IMR-90 (cell line): ENCODE measurements around the gene RBBP8. TPM values are rescaled to one million over a fixed set of nuclear protein-coding genes. Genes with fewer than 3 reads are reported as not detected.
A peak's percentile ranks its signal among the peaks of the same experiment; 100 is the strongest.

ENCODE experiments used
- ATAC-seq: fragments of 200-7000 bp; cut with Tn5 transposase; 2 replicates; pipeline ENCODE4 v1.9.1; 2020; ENCODE audit warnings: low read depth, mild to moderate bottlenecking, moderate library complexity
- BruUV-seq: library from RNA; stranded (reverse); fragments of 400-500 nt; replicated peaks from 2 replicates; lab custom pipeline; 2021; lab: Mats Ljungman, UMichigan
- CTCF ChIA-PET: fragments of 300-600 bp; formaldehyde crosslinking; extraction: SDS; loops from one replicate; lab custom pipeline; 2021; ENCODE audit warnings: antibody characterized with exemption; lab: Yijun Ruan, JAX
- POLR2A ChIA-PET: fragments of 300-600 bp; sonication (Branson Sonifier 250); formaldehyde crosslinking; loops from one replicate; lab custom pipeline; 2022; ENCODE audit warnings: antibody characterized with exemption; ENCODE audit not compliant: unreplicated experiment; lab: Charles Lee
- DNase-seq: peaks from one replicate; pipeline ENCODE4 v3.0.0; 2013
- H2AFZ ChIP-seq: replicated peaks from 2 replicates; pipeline ENCODE3; 2013; ENCODE audit warnings: low read length, mild to moderate bottlenecking; ENCODE audit not compliant: poor library complexity
- H2AK5ac ChIP-seq: 2 replicates; pipeline ENCODE4 v1.6.1; 2013; ENCODE audit warnings: low read depth, low read length, inconsistent platforms
- H2AK9ac ChIP-seq: replicated peaks from 2 replicates; pipeline ENCODE3; 2013; ENCODE audit warnings: mild to moderate bottlenecking, low read depth, low read length, moderate library complexity; ENCODE audit not compliant: poor library complexity
- H2BK120ac ChIP-seq: 2 replicates; pipeline ENCODE4 v1.6.1; 2013; ENCODE audit warnings: low read depth, low read length, inconsistent platforms
- H2BK15ac ChIP-seq: 3 replicates; pipeline ENCODE4 v1.6.1; 2013; ENCODE audit warnings: low read depth, low read length, inconsistent platforms
- H2BK20ac ChIP-seq: 2 replicates; pipeline ENCODE4 v1.6.1; 2013; ENCODE audit warnings: low read depth, mild to moderate bottlenecking, inconsistent platforms, low read length, moderate library complexity
- H2BK5ac ChIP-seq: 2 replicates; pipeline ENCODE4 v1.6.1; 2013; ENCODE audit warnings: mild to moderate bottlenecking, low read depth, low read length, inconsistent platforms; ENCODE audit not compliant: poor library complexity, severe bottlenecking
- H3K14ac ChIP-seq: replicated peaks from 2 replicates; pipeline ENCODE4 v1.6.1; 2013; ENCODE audit warnings: low read depth, low read length, inconsistent platforms
- H3K18ac ChIP-seq: 2 replicates; pipeline ENCODE4 v1.6.1; 2013; ENCODE audit warnings: low read depth, low read length, control low read depth
- H3K23ac ChIP-seq: 2 replicates; pipeline ENCODE4 v1.6.1; 2013; ENCODE audit warnings: low read depth, low read length, inconsistent platforms
- H3K27ac ChIP-seq: 2 replicates; pipeline ENCODE4 v1.5.1; 2013; ENCODE audit warnings: mild to moderate bottlenecking, control low read depth, low read length; ENCODE audit not compliant: insufficient read depth
- H3K27me3 ChIP-seq: 2 replicates; pipeline ENCODE4 v1.6.1; 2013; ENCODE audit warnings: low read length; ENCODE audit not compliant: control insufficient read depth, insufficient read depth
- H3K36me3 ChIP-seq: 2 replicates; pipeline ENCODE4 v1.6.1; 2013; ENCODE audit warnings: low read length, mixed read lengths; ENCODE audit not compliant: control insufficient read depth, insufficient read depth
- H3K4ac ChIP-seq: 2 replicates; pipeline ENCODE4 v1.6.1; 2013; ENCODE audit warnings: low read depth, low read length, inconsistent platforms
- H3K4me1 ChIP-seq: 2 replicates; pipeline ENCODE4 v1.6.1; 2013; ENCODE audit warnings: low read length, mixed read lengths; ENCODE audit not compliant: control insufficient read depth, insufficient read depth
- H3K4me2 ChIP-seq: 2 replicates; pipeline ENCODE4 v1.6.1; 2013; ENCODE audit warnings: low read depth, mild to moderate bottlenecking, control low read depth, low read length, moderate library complexity
- H3K4me3 ChIP-seq: 2 replicates; pipeline ENCODE4 v1.5.1; 2013; ENCODE audit warnings: low read depth, mild to moderate bottlenecking, control low read depth, low read length, moderate library complexity; ENCODE audit not compliant: insufficient read depth
- H3K56ac ChIP-seq: 2 replicates; pipeline ENCODE4 v1.6.1; 2013; ENCODE audit warnings: low read length, inconsistent platforms; ENCODE audit not compliant: insufficient read depth; ENCODE audit errors: extremely low read depth
- H3K79me1 ChIP-seq, 2 experiments: 2 replicates each; pipeline ENCODE4 v1.6.1; 2013; ENCODE audit warnings: low read length in 2 of 2, inconsistent platforms in 1 of 2, low read depth in 1 of 2
- H3K9ac ChIP-seq: 2 replicates; pipeline ENCODE4 v1.6.1; 2013; ENCODE audit warnings: low read depth, low read length, control low read depth
- H3K9me1 ChIP-seq: 2 replicates; pipeline ENCODE4 v1.6.1; 2013; ENCODE audit warnings: low read length, inconsistent platforms; ENCODE audit not compliant: insufficient read depth
- H3K9me3 ChIP-seq: 2 replicates; pipeline ENCODE4 v1.6.1; 2013; ENCODE audit warnings: low read length; ENCODE audit not compliant: control insufficient read depth, insufficient read depth
- H4K20me1 ChIP-seq: 2 replicates; pipeline ENCODE4 v1.6.1; 2013; ENCODE audit warnings: low read length, inconsistent platforms; ENCODE audit not compliant: insufficient read depth
- H4K5ac ChIP-seq: 2 replicates; pipeline ENCODE4 v1.6.1; 2013; ENCODE audit warnings: mild to moderate bottlenecking, low read depth, low read length, control low read depth
- H4K8ac ChIP-seq, 2 experiments: 2 replicates each; pipeline ENCODE4 v1.6.1; 2013; ENCODE audit warnings: low read depth in 2 of 2, low read length in 2 of 2, control low read depth in 1 of 2, inconsistent platforms in 1 of 2
- H4K91ac ChIP-seq: 2 replicates; pipeline ENCODE4 v1.6.1; 2013; ENCODE audit warnings: low read depth, low read length, inconsistent platforms; ENCODE audit not compliant: insufficient read depth
- CEBPB ChIP-seq: IDR thresholded peaks from 2 replicates; pipeline ENCODE4 v1.6.1; 2012; ENCODE audit warnings: low read depth, low read length, improper control_type of control experiment
- FOS ChIP-seq: fragments of 150-350 bp; IDR thresholded peaks from 2 replicates; pipeline ENCODE4 v1.6.1; 2016; ENCODE audit warnings: low read depth, low read length
- WGBS, 2 experiments: methylation state at CpG; one replicate each; pipeline versions ENCODE4 v1.1.5 to v1.1.7; 2013; ENCODE audit warnings: missing lambda C conversion rate in 2 of 2; ENCODE audit not compliant: insufficient read length in 1 of 2; ENCODE audit errors: extremely low coverage in 2 of 2; 5-methylcytosine and 5-hydroxymethylcytosine counted together
- dilution Hi-C: fragments of 300-500 bp; cut with HindIII; formaldehyde crosslinking; loops from one replicate; pipeline ENCODE4 v1.14.3; 2018; ENCODE audit warnings: low sequenced_read_pairs; ENCODE audit not compliant: unreplicated experiment
- in situ Hi-C: fragments of 300-500 bp; cut with MboI; formaldehyde crosslinking; loops from 3 replicates; pipeline ENCODE4 v1.14.3; 2019; ENCODE audit warnings: low sequenced_read_pairs, inconsistent platforms, mixed read lengths
- intact Hi-C: fragments of 100-400 bp; cut with micrococcal nuclease; formaldehyde crosslinking; loops from 2 replicates; pipeline ENCODE4 v1.10.0; 2022
- polyA plus RNA-seq, 3 experiments: library from polyadenylated mRNA; depleted of rRNA; stranded (reverse); fragments of >200 nt; gene quantifications; 2 replicates each; pipeline ENCODE4 v1.2.3, GENCODE V29; 2012; ENCODE audit warnings: low replicate concordance in 1 of 3
- total RNA-seq: library from RNA; depleted of rRNA; stranded (reverse); fragments of >200 nt; gene quantifications from 2 replicates; pipeline ENCODE4 v1.2.3, GENCODE V29; 2012
- TF ChIP-seq, protein P1 (sequence below): conservative IDR thresholded peaks from 2 replicates; pipeline ENCODE4 v1.5.1; 2012; ENCODE audit warnings: mild to moderate bottlenecking, low read depth, low read length, improper control_type of control experiment
- TF ChIP-seq, protein P2 (sequence below): fragments of 150-350 bp; IDR thresholded peaks from 2 replicates; pipeline ENCODE4 v1.6.1; 2016; ENCODE audit warnings: low read depth, mild to moderate bottlenecking, low read length, moderate library complexity, borderline replicate concordance

Gene RBBP8
- total and polyA plus RNA-seq, 2 of the 4 experiments (the other 2 are of a cell fraction) = 12.0 to 21.1 TPM

DNA sequence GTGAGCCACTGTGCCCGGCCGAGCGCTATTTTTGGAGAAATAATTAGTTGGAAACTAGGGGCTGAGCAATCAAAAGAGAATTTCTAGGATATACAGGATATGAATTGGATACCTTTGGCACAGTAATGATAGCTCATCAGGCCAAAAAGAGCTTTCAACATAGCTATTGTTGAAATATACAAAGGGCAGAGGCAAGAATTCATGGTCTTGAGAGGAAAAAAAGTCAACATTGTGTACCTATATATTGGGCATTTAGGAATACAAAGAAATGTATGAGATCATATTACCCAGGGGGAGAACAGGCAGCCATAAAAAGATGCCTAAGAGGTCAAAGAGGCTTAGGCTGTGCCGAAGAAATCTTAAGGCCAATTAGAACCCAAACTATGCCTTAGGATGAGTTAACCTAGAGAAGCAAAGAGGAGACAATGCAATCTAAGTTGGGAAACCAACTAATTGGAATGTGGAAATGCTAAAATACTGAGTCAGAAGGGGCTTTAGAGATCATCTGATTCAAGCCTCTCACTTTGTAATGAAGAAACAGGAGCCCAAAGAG, 99.0 kb downstream of the RBBP8 start:
- H3K9me3 ChIP-seq = no peaks in the 10 kb centered on the region
- H2AK9ac ChIP-seq = no peak overlapping the region
- H3K4me2 ChIP-seq = peak overlapping the region; percentile 82
- peaks cover 4% of the 10 kb centered on the region; the same call in 1 of the 2 replicates for H3K9me1 ChIP-seq
- no peak overlapping the region for H3K4me3 ChIP-seq
- H3K79me1 ChIP-seq = no peaks in the 10 kb centered on the region
- ChIA-PET CTCF (interaction anchor here (0.6 to 1.7 kb wide), 12 partner anchors 8 to 379 kb away, joined by 3 to 7 read pairs (median 4); no protein-coding TSS in a partner anchor), POLR2A (interaction anchor here (0.7 kb wide), 1 partner anchor 328 kb away, joined by 5 read pairs; no protein-coding TSS in a partner anchor)
- H3K18ac ChIP-seq = peak overlapping the region; percentile 100
- DNase-seq = peak; percentile 83
- H3K4me1 ChIP-seq = peaks cover 8% of the 10 kb centered on the region
- peak overlapping the region; percentile 97 for H2BK120ac ChIP-seq
- in situ Hi-C loops = no loop called here
- peak overlapping the region; percentile 96 for H3K14ac ChIP-seq
- H2BK20ac ChIP-seq = peak overlapping the region; percentile 98
- no peaks in the 10 kb centered on the region for H3K27me3 ChIP-seq
- H3K9ac ChIP-seq = no peak overlapping the region; the same call in 1 of the 2 replicates
- BruUV-seq = no TSS peak
- H3K23ac ChIP-seq = peak overlapping the region; percentile 96
- peak; percentile 71 for ATAC-seq
- H3K27ac ChIP-seq = peak overlapping the region; percentile 97
- 8% methylated on average over 3 of the region's 4 CpGs; no CpG with 5 or more reads in 1 of the 2 experiments for WGBS, 2 experiments
- H2BK15ac ChIP-seq = peak overlapping the region; percentile 17; the same call in 1 of the 3 replicates
- peak overlapping the region; percentile 87 to 96 for H4K8ac ChIP-seq
- TF ChIP-seq CEBPB (peak; percentile 89), FOS (peak; percentile 21; the same call in 1 of the 2 replicates)
- TF ChIP-seq, protein P1, sequence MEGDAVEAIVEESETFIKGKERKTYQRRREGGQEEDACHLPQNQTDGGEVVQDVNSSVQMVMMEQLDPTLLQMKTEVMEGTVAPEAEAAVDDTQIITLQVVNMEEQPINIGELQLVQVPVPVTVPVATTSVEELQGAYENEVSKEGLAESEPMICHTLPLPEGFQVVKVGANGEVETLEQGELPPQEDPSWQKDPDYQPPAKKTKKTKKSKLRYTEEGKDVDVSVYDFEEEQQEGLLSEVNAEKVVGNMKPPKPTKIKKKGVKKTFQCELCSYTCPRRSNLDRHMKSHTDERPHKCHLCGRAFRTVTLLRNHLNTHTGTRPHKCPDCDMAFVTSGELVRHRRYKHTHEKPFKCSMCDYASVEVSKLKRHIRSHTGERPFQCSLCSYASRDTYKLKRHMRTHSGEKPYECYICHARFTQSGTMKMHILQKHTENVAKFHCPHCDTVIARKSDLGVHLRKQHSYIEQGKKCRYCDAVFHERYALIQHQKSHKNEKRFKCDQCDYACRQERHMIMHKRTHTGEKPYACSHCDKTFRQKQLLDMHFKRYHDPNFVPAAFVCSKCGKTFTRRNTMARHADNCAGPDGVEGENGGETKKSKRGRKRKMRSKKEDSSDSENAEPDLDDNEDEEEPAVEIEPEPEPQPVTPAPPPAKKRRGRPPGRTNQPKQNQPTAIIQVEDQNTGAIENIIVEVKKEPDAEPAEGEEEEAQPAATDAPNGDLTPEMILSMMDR = no peak
- TF ChIP-seq, protein P2, sequence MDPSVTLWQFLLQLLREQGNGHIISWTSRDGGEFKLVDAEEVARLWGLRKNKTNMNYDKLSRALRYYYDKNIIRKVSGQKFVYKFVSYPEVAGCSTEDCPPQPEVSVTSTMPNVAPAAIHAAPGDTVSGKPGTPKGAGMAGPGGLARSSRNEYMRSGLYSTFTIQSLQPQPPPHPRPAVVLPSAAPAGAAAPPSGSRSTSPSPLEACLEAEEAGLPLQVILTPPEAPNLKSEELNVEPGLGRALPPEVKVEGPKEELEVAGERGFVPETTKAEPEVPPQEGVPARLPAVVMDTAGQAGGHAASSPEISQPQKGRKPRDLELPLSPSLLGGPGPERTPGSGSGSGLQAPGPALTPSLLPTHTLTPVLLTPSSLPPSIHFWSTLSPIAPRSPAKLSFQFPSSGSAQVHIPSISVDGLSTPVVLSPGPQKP = no peak
- H4K91ac ChIP-seq = peak overlapping the region; percentile 95
- intact Hi-C loops = loop anchor here (1.0 to 5.0 kb wide), 5 partner anchors 45 to 346 kb away; no protein-coding TSS in a partner anchor
- H2BK5ac ChIP-seq = peak overlapping the region; percentile 99
- peak overlapping the region; percentile 99 for H4K5ac ChIP-seq
- H3K36me3 ChIP-seq = no peaks in the 10 kb centered on the region; the same call in 1 of the 2 replicates
- H2AK5ac ChIP-seq = 0 out of 2 replicates have a peak overlapping the region, but pooled peaks have one; percentile 90
- no peaks in the 10 kb centered on the region for H4K20me1 ChIP-seq
- H3K4ac ChIP-seq = peak overlapping the region; percentile 98; the same call in 1 of the 2 replicates
- H2AFZ ChIP-seq = no peak overlapping the region
- dilution Hi-C loops = no loop called here
- peak overlapping the region; percentile 84 for H3K56ac ChIP-seq
